Bronchial smooth muscle cell (primary cell): ENCODE data around the gene LYSMD2. TPM values are rescaled to one million over a fixed set of nuclear protein-coding genes. Genes with fewer than 3 reads are reported as not detected.

ENCODE experiments used
- total RNA-seq: library from RNA; depleted of rRNA; stranded (reverse); fragments of >200 nt; gene quantifications from 2 replicates; pipeline ENCODE4 v1.2.1, GENCODE V29; 2014

Gene LYSMD2, protein sequence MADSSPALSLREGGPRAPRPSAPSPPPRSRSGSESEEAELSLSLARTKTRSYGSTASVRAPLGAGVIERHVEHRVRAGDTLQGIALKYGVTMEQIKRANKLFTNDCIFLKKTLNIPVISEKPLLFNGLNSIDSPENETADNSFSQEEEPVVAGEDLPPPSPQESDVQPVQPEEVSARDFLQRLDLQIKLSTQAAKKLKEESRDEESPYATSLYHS
- total RNA-seq = 1.3 and 2.5 TPM in 2 replicates

DNA sequence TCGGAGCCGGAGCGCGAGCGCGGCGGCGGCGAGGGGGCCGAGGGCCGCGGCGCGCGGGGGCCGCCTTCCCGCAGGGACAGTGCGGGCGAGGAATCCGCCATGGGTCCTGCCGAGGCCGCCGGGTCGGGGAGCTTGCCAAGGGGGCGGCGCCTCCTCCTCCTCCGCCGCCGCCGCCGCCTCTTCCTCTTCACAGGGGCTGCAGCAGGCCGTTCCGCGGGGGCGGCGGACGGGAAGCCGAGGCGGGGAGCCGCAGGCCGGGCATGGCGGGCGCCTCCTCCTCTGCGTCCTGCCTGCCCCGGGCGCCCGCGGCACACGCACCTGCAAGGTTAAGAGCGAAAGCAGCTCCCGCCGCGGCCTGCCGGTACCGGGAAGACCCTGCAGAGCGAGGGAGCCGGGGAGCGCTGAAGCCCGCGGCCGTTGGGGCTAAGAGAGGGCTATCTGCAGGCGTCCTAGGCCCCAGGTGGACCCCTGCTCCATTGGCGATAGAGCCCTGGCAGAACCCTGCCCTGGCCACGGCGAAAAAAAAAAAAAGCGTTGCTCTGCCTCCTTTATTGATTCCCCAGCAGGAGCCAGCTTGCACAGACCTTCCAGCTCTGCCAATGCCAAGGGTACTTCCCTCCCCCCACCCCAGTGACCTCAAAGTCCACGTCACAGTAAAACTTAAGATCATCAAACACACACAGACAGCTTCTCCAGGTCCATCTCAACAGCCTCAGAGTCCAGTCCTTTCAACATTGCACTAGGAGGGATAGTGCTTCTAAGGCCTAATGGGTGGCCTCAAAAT lies at the start of gene LYSMD2:
TSS of gene LYSMD2 (minus strand) at position 134 of the 784 bp plus-strand sequence. CDS start at position 101, 33 bp downstream.

DNA sequence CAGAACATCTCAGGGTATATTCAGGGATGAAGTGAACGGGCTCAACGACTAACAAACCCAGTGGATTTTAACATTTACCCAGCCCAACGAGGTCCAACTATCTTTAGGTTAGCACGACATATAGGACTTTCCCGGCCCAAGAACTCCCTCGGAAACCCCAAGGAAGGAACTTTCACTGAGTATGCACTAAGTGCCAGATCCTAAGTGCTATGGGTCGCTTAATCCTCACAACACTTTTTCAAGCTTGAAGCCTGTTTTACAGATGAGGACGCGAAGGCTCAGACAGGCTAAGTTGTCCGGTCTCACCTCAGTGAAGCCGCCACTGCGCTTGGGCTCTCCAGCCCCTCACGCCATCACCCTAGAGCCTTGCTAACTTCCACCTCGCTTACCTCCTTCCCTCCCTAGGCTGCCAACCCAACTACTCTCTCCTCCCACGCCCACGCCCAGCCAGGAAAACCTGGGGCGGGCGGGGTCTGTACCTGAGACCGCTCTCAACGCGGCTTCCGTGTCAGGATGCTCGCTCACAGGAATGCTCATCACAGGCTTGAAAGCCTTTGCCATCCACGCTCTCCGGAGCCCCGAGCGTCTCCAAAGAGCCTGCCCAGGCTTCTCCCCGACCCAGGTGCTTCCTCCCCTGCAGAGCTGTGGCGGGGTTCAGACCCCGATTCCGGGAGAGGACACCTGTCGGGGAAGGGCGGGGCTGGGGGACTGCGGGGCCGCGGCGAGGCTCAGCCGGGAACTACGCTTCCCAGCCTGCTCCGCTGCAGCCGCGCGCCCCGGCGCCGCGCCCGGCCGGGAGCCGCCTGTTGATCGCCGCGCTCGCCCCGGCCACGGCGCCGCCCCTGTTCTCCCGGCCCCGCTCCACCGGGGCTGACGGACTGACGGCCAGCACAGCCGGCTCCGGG lies 13.6 kb upstream of the LYSMD2 start, which contains the start of gene TMOD2:
TSS of gene TMOD2 (plus strand) at position 806 of the 905 bp plus-strand sequence. CDS start 14,845 bp downstream, outside the sequence.

DNA sequence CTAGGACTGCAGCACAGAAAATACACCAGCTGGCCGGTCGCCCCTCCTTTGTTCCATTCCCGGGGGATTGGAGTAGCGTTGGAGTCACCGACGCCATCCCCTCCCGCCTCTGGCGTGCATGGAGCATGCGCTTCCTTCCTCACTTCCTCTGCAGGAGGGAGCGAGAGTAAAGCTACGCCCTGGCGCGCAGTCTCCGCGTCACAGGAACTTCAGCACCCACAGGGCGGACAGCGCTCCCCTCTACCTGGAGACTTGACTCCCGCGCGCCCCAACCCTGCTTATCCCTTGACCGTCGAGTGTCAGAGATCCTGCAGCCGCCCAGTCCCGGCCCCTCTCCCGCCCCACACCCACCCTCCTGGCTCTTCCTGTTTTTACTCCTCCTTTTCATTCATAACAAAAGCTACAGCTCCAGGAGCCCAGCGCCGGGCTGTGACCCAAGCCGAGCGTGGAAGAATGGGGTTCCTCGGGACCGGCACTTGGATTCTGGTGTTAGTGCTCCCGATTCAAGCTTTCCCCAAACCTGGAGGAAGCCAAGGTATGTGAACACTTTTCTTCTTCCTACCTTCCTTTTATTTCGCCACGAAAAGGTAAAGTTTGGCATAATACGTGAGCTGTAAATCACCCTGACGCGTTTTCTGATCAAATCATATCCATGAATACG lies 56.0 kb downstream of the LYSMD2 start, which contains the start of gene SCG3:
TSS of gene SCG3 (plus strand) at position 201 of the 661 bp plus-strand sequence. CDS start at position 454, 253 bp downstream.

Other genes with a start within 250 kb of the LYSMD2 start
- 14.4 and 20.6 TPM in 2 replicates for gene DMXL2, start 114.9 kb downstream of the LYSMD2 start, total RNA-seq
- not detected in 2 replicates for gene SCG3, start 56.2 kb downstream of the LYSMD2 start, total RNA-seq
- gene TMOD2, start 13.9 kb upstream of the LYSMD2 start, total RNA-seq = 5.1 and 5.2 TPM in 2 replicates
- 26.9 and 37.0 TPM in 2 replicates for gene TMOD3, start 92.0 kb upstream of the LYSMD2 start, total RNA-seq
- gene LEO1, start 234.1 kb upstream of the LYSMD2 start, total RNA-seq = 25.5 and 35.8 TPM in 2 replicates